ENCODE measurements around the gene SLC37A1.
"Not testable (repeated sequence)": the region's sequence is repeated elsewhere in the genome, so short reads cannot be mapped to it uniquely, and the experiment has no call there.

The SLC37A1 gene

DNA sequence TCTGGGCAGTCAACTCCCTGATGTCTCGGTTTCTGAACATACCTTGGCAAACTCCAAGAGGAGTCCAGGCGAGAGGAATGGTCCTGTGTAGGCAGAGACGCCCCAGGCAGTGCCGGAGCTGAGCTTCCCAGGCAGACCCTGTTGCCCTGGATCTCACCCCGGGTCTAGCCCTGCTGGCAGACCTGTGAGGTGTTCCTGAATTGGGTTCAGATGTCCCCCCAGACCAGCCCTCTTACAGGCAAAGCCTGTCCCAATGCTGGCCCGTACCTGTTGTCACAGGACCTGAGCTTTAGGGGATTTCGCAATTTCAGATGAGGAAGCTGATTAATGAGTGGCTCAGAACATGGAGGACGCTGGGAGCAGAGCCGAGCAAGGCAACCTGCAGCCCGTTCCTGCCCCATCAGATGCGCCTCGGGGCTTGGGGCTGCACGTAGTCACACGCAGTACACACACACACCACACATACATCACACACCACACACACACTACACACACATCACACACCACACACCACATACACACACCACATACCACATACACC is 101.2 kb downstream of the SLC37A1 start:
- H3K4me3 ChIP-seq (ENCODE audit: low read depth, low read length) = no peak overlapping the region

DNA sequence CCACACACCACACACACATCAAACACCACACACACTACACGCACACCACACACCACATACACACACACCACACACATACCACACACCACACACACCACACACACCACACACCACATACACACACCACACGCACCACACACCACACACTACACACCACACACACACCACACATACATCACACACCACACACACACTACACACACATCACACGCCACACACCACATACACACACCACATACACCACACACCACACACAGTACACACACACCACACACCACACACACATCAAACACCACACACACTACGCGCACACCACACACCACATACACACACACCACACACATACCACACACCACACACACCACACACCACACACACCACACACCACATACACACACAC is 101.7 kb downstream of the SLC37A1 start:
- not testable (repeated sequence) for H3K4me3 ChIP-seq (ENCODE audit: low read depth, low read length)

- H3K4me3 ChIP-seq (ENCODE audit: low read depth, low read length) = no peak overlapping the region
Measured at GRCh38 chr21:42615924-42616323, 102.3 kb downstream of the SLC37A1 start.

GRCh38 chr21:42616446-42616845 is 102.8 kb downstream of the SLC37A1 start:
- H3K4me3 ChIP-seq (ENCODE audit: low read depth, low read length) = no peak overlapping the region

GRCh38 chr21:42616941-42617340 is 103.3 kb downstream of the SLC37A1 start:
- no peak overlapping the region for H3K4me3 ChIP-seq (ENCODE audit: low read depth, low read length)

DNA sequence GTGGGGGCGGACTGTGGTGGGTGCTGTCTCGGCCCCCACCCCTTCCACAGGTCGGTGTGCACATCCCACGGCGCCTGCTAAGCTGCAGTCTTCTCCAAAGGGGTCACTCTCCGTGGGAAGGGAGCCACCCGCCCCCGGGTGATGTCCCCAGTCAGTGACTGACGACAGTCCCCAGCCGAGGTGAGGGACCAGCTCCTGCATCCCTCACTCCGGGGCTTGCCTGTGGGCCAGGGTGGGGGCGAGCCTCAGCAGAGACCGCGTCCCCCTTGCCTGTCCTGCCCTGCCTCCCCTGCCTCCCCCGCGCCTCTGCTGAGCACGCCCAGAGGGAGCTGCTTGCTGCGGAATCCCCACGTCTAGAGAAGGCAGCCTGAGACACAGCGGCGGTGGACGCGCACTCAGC is 103.8 kb downstream of the SLC37A1 start:
- no peak overlapping the region for H3K4me3 ChIP-seq (ENCODE audit: low read depth, low read length)

DNA sequence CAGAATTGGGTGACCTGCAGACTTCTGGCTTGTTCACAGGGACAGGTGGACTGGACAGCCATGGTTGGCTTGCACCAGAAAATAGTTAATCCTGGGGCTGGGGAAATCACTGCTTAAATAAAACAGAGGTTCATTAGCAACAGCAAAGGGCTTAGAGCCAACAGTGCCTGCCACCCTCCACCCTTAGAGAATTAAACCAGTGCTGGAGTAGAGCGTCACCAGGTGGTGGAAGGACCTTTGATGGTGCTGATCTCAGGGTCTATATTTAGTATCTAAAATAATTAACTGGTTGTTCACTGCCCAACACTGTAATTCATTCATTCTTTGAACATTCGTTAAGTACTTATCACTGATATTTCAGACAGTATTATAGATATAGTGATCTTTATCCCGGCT is 105.1 kb downstream of the SLC37A1 start:
- no peak overlapping the region for H3K4me3 ChIP-seq (ENCODE audit: low read depth, low read length)

- H3K4me3 ChIP-seq (ENCODE audit: low read depth, low read length) = no peak overlapping the region
Measured at GRCh38 chr21:42619166-42619565, 105.5 kb downstream of the SLC37A1 start.

DNA sequence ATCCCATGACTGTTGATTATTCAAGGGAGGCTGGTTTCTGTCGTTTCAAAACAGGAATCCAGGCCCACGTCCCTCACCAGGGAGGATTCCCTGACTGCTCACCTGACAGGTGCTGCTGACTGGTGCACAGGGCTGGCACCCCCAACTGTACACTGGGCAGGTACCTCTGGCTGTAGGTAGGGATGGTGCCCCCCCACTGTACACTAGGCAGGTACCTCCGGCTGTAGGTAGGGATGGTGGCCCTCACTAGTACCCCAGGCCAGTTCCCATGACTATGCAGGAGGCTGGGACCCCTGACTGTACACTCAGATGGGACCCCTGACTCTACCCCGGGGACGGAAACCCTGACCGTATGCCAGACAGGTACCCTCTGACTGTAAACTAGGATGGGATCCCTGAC is 106.2 kb downstream of the SLC37A1 start:
- H3K4me3 ChIP-seq (ENCODE audit: low read depth, low read length) = no peak overlapping the region

DNA sequence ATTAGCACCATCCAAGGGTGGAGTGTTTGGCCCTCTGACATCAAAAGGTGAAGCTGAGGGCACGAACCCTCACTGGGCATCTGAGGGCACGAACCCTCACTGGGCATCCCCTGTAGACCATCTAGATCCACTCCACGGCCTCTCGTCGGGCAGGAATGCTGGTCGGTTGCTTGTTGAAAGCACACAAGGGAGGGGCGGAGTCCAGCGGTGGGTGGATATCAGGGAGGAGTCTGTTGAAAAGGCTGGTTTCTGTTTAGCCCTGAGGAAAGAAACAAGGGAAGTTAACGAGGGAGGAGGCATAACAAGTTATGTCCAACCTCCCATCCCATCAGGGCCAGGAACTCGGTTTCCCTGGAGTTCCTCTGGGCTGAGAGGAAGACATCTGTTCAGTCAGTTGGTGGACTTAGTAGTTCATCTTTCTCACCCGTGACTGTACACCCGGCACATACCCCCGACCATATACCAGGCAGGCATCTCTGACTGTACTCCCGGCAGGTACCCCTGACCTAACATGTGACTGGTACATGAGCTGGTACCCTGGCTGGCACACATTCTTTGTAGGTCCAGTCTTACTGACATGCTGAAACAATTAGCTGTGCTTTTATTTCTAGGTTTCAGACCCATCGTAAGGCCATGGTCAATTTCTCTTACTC is 107.6 kb downstream of the SLC37A1 start:
- H3K4me3 ChIP-seq (ENCODE audit: low read depth, low read length) = no peak overlapping the region

DNA sequence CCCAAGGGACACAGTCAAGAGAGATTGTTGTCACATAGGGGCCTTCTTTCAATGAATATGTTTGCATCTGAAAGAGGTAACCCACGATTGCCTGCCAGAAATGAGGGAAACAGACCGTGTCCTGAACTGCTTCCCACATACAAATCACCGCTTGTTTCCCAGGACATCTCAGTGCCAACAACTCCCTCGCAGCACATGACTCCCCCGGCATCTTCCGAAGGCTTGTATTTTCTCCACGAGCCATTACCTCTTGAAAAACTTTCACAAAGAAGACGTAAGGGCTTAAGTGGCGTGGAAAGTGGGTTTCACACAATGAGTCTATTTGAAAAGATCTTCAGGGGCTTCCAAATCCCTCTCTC is 108.1 kb downstream of the SLC37A1 start:
- no peak overlapping the region for H3K4me3 ChIP-seq (ENCODE audit: low read depth, low read length)

DNA sequence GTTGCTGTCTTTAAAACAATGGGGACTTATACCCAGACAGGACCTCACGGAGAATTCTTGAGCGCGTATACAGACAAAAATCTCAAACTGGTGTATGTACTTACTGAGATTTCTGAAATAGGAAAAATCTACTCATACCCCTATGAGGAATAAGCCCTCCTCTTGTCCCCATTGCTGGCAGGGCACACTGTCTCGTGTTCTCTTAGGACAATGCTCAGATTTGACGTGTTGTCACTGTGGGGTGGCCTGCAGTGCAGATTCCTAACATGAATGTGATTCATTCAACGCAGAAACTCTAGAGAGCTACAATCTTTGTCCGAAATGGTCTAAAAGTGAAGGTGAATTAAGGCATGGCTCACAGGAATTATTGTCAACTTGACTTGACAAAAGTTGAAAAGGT is 108.6 kb downstream of the SLC37A1 start:
- H3K4me3 ChIP-seq (ENCODE audit: low read depth, low read length) = no peak overlapping the region

- no peak overlapping the region for H3K4me3 ChIP-seq (ENCODE audit: low read depth, low read length)
Measured at GRCh38 chr21:42623694-42624093, 110.0 kb downstream of the SLC37A1 start.

- H3K4me3 ChIP-seq (ENCODE audit: low read depth, low read length) = no peak overlapping the region
Measured at GRCh38 chr21:42624095-42624790, 110.6 kb downstream of the SLC37A1 start.

DNA sequence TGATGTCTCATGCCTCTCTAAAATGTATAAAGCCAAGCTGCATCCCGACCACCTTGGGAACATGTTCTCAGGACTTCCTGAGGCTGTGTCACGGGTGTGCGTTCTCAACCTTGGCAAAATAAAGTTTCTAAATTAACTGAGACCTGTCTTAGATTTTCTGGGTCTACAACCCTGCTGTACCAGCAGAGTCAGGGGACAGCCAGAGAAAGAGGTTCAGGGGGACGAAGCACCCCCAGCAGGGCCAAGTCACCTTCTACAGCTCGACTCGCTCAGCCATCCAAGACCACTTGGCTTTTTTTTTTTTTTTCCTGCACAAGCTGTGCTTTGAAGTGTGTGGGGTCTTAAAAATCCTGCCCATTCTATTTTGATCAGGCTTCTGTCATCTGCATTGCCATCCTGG is 111.3 kb downstream of the SLC37A1 start:
- no peak overlapping the region for H3K4me3 ChIP-seq (ENCODE audit: low read depth, low read length)

DNA sequence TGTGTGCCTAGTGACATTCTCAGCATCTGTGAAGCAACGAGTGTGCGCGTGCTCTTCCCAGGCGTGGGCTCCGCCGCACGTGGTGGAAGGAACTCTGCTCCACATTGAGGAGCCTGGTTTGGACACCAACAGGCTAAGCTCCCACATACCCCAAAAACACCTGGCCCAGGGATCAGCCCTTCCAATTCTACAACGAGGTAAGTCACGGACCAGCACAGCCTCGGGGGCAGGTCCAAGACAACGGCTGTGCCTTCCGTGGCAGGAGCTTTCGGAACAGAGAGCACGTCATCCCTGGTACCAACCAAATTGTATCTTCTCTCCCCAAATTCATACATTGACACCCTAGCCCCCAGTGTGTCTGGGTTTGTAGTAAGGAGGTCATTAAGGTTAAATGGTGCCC is 112.5 kb downstream of the SLC37A1 start:
- no peak overlapping the region for H3K4me3 ChIP-seq (ENCODE audit: low read depth, low read length)

GRCh38 chr21:42627527-42628289 is 114.1 kb downstream of the SLC37A1 start:
- no peak overlapping the region for H3K4me3 ChIP-seq (ENCODE audit: low read depth, low read length)

DNA sequence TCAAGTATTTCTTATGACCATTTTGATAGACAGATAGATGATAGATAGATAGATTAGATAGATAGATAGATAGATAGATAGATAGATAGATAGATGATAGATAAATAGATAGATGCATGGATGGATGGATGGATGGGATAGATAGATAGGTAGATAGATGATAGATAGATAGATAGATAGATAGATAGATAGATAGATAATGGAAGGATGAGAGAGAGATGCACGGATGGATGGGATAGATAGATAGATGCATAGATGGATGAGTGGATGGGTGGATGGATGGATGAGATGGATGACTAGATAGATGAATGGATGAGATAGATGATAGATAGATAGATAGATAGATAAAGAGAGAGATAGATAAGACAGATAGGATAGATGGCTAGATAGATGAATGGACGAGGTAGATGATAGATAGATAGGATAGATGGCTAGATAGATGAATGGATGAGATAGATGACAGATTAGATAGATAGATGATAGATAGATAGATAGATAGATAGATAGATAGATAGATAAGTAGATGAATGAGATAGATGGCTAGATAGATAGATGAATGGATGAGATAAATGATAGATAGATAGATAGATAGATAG is 114.9 kb downstream of the SLC37A1 start:
- not testable (repeated sequence) for H3K4me3 ChIP-seq (ENCODE audit: low read depth, low read length)

GRCh38 chr21:42629933-42630589 is 116.4 kb downstream of the SLC37A1 start:
- H3K4me3 ChIP-seq (ENCODE audit: low read depth, low read length) = no peak overlapping the region

GRCh38 chr21:42630626-42631025 is 117.0 kb downstream of the SLC37A1 start:
- H3K4me3 ChIP-seq (ENCODE audit: low read depth, low read length) = no peak overlapping the region

Measured in iPS-11a (cell line).